ENCODE data around the gene BNC1.

GRCh38 chr15:83243634-83244033 lies 40.8 kb downstream of the BNC1 start:
- TF ChIP-seq CTCF (IDR thresholded peaks at IDR 0.05) (no peak), POLR2A (IDR thresholded peaks at IDR 0.05) (no peak)
